HG03064 (cell line): ENCODE results near the gene OBP2B.
"Not testable (repeated sequence)": the region's sequence is repeated elsewhere in the genome, so short reads cannot be mapped to it uniquely, and the experiment has no call there.

Experiments
- ATAC-seq: cut with Tn5 transposase; IDR thresholded peaks from one replicate; pipeline ENCODE4 v1.9.1; 2021; ENCODE audit warnings: low read depth; ENCODE audit not compliant: unreplicated experiment

OBP2B gene

GRCh38 chr9:133169687-133170086, 39.4 kb downstream of the OBP2B start:
- not testable (repeated sequence) for ATAC-seq

- ATAC-seq: no peak
Observed at GRCh38 chr9:133169102-133169501, 39.9 kb downstream of the OBP2B start.

GRCh38 chr9:133168432-133168831, 40.6 kb downstream of the OBP2B start:
- ATAC-seq: no peak

GRCh38 chr9:133167769-133168168, 41.3 kb downstream of the OBP2B start:
- ATAC-seq: no peak

- ATAC-seq: no peak
Observed at GRCh38 chr9:133167096-133167730, 41.8 kb downstream of the OBP2B start.

GRCh38 chr9:133166392-133166791, 42.7 kb downstream of the OBP2B start:
- ATAC-seq: no peak

- no peak for ATAC-seq
Observed at GRCh38 chr9:133165452-133165730, 43.7 kb downstream of the OBP2B start.

GRCh38 chr9:133164191-133164590, 44.9 kb downstream of the OBP2B start:
- no peak for ATAC-seq

- no peak for ATAC-seq
Observed at GRCh38 chr9:133163504-133164172, 45.4 kb downstream of the OBP2B start, which contains the start of gene GBGT1. GBGT1 (minus strand) TSS chr9:133163914; CDS start chr9:133162412, 1,502 bp downstream.

GRCh38 chr9:133162861-133163503, 46.1 kb downstream of the OBP2B start:
- ATAC-seq: no peak

GRCh38 chr9:133161547-133161950, 47.5 kb downstream of the OBP2B start:
- ATAC-seq: no peak

- no peak for ATAC-seq
Observed at GRCh38 chr9:133160742-133161546, 48.1 kb downstream of the OBP2B start.

- ATAC-seq: no peak
Observed at GRCh38 chr9:133158695-133159094, 50.4 kb downstream of the OBP2B start.
